Measurements from ENCODE around the gene CMC2.

The CMC2 gene

DNA sequence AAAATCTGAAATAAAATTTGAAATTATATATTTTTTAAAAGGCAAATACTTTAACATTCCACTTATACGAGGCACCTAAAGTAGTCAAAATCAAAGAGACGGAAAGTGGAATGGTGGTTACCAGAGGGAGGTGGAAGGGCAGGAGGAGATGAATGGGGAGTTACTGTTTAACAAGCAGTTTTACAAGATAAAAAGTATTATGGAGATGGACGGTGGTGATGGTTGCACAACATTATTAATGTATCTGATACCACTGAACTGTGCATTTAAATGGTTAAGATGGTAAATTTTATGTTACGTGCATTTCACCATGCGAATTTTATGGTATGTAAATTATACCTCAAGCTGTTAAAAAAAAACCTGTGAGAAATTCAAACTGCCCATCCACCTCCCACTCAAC lies 5.4 kb downstream of the CMC2 start:
- DNase-seq, result no peak

DNA sequence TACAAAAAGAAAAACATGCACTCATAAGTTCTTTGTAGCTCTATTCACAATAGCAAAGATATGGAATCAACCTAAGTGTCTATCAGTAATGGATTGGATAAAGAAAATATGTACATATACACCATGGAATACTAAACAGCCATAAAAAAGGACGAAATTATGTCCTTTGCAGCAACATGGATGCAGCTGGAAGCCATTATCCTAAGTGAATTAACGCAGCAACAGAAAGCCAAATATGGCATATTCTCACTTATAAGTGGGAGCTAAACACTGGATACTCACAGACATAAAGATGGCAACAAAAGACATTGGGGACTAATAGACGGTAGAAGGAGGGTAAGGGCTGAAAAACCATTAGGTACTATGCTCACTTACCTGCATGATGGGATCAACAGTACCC lies 5.8 kb downstream of the CMC2 start:
- no peak for DNase-seq

DNA sequence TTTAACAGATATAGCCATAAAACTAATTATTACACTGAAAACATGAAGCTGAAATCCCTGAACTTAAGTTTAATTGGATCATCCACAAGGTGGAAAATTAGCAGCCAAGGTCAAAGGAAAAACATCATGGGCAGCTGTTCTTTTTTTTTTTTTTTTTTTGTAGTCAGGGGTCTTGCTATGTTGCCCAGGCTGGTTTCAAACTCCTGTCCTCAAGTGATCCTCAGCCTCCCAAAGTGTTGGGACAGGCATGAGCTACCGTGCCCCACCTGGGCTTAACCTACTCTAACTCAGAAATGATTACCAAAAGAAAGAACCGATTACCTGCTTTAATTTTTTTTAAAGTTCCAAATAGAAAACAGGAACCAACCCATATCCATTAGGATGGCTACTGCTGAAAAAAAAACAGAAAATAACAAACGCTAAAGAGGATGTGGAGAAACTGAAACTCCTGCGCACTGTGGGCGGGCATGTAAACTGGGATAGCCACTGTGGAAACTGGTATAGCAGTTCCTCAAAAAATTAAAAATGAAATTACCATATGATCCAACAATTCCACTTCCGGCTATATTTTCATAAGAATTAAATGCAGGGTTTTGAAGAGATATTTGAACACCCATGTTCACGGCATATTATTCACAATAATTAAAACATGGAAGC lies 8.6 kb downstream of the CMC2 start:
- DNase-seq, result no peak

DNA sequence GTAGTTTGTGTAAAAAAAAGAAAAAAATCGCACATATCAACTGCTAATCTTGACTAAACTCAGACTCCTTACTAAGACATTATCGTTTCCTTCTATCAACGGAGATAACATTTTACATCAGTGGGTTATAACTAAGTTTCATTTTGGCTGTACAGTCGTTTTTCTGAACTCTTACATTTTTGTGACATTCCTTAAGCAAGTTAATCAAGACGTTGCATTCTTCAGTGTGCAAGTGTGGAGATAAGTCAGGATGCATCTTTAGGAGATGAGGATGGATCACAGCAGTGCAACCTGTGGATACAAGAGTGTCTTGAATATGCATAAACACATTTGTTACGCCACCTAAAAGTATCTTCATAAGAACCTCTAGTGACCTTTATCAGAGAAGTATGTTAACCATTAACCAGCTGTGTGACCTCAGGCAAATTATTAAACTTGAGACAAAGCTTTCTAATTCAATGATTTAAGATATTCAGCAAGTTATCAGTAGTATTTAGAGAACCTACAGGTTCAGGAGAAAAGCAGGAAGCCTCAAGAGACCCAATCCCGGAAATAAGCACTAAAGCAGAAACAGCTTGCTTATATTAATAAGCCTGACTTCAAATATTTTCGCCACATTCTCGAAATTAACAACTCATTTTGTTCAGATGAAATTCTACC lies 9.4 kb downstream of the CMC2 start:
- DNase-seq, result no peak

DNA sequence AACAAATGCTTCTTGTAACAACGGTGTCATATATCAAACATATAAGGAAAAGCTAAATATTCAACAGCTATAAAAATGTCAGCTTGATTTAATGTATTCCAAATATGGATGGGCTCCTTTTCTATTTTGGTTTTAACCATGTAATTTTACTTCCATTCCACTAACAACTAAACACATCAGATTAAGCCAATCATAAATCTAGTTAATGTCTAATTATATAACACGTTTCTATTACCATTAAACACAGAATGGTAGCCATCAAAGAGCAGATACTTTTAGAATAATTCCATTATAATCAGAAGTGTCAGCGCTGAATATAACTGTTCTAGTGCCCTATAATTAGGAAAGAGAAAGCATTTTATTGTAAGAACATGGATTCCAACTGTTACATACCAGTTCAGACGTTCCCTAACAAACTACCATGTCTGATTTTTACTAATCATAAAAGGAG lies 10.0 kb downstream of the CMC2 start:
- DNase-seq, result no peak

DNA sequence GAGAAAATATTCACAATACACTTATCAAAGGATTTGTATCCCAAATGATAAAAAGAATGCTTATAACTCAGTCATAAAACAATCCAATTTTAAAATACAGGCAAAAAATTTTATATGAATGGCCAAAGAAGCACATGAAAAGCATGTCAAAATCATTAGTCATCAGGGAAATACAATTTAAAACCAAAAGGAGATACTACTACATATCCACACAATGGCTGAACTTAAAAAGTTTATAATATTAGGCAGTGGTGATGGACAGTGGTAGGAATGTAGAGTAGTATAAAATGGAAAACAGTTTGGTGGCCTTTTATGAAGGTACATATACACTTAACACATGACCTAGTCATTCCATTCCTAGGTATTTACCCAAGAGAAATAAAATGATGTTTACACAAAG lies 12.2 kb downstream of the CMC2 start:
- DNase-seq, result no peak

DNA sequence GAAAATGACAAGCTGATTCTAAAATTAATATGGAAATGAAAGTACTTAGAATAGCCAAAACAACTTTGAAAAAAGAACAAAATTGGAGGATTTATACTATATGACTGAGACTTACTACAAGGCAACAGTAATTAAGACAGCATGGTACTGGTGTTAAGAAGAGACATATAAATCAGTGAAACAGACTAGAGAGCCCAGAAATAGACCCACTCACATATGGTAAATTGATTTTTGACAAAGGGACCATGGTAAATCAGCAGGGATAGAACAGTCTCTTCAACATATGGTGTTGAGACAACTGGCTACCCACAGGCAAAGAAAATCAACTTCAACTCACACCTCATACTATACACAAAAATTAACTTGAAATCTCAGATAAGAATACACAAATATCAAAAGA lies 12.9 kb downstream of the CMC2 start:
- DNase-seq, result no peak

DNA sequence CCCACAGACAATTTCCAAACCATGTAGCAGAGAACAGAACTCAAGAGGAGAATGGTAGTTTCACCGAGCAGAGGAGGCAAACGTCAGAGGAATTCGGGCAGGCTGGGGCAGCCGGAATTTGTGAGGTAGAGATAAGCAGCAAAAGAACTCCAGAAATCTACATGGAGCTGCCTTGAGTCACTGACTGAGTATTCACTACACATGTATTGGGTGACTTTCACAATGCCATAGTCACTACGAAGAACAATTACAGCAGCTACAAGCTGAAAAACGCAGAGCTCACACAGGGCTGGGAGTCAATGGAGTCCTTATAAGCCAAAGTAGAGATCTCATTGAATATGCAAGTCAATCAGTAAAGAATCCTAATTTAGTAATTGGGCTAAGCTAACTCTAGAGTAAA lies 13.4 kb downstream of the CMC2 start:
- no peak for DNase-seq

DNA sequence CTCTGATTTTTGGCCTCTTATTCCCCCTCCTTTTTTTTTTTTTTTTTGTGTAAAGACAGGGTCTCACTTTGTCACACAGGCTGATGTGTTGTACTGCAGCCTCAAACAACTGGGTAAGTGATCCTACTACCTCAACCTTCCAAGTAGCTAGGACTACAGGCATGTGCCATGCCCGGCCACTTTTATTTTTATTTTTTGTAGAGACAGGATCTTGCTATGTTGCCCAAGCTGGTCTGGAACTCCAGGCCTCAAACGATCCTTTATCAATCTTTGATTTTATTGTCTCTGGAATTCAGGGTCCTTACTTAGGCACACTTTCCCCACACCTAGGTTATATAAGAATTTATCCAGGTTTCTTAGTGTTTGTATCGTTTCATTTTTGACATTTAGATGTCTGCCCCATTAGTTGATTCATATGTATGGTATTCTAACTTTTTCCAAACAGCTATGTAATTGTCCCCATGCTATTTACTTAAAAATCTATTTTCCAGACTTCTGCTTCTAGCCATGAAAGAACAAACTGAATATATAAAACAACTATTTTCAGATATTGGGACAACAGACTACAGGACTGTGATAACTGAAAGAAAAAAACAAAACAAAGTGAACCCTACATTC lies 13.9 kb downstream of the CMC2 start:
- no peak for DNase-seq

DNA sequence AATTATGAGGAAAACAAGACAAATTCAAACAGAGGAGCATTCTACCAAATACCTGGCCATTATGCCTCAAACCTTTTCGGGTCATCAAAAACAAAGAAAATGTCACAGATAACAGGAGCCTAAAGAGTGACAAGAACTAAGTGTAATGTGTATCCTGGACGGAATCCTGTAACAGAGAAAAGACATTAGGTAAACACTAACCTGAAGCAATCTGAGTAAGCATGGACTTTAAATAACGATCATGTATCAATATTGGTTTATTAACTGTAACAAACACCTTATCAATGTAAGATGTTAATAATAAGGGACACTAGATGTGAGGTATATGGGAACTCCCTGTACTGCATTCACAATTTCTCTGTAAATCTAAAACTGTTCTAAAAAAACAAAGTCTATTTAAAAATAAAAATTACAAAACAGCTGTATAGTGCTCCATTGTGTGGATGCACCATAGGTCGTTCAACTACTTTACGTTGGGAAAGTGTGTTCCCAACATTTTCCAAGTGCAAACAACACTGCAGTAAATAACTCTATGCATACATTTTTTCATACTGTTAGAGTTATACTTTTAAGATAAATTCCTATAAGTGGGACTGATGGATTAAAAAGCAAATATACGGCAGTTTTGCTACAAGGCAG lies 14.8 kb downstream of the CMC2 start:
- no peak for DNase-seq

DNA sequence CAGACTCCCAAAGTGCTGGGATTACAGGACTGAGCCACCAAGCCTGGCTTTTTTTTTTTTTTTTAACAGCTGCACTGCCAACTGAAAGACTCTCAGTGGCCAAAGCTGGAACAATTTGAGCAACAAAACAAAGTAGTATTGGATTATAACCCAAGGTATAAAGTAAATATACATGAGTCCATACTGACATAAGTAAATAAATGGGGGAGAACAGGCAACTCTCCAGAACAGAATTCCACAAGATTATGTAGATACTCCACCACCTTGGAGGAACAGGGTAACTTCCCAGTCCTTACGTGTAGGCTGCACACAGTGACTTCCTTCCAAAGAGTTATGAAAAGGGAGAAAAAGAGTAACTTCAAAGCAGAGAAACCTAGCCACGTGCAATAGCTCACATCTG lies 15.7 kb downstream of the CMC2 start:
- DNase-seq, result no peak

DNA sequence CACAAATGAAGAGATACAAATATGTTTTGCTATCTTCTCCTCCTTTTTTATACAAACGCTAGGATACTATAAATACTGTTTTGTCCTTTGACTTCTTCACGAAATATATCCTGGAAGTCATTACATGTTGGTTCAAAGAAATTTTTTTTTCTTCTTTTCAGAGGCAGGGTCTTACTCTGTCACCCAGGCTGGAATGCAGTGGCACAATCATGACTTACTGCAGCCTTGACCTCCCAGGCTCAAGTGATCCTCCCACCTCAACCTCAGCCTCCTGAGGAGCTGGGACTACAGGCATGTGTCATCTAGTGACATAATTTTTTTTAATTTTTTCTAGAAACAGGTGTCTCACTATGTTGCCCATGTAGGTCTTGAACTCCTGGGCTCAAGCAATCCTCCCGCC lies 16.1 kb downstream of the CMC2 start:
- no peak for DNase-seq

DNA sequence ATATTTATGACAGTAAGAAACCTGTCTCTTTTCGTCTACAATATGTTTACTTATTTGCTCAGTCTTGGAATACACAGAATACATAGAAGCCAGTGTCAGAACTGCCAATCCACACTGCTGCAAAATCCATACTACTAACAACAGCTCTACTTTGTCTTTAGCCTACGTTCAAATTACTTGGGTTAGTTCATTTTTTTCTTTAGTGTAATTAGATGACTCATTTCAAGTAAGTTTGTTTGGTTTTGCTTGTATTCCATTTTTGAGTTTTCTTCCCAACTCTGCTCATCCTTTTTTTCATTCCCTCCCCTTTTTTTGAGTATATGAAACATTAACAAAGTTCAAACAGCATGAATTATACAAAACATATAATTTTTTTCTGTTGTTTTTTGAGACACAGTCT lies 16.9 kb downstream of the CMC2 start:
- DNase-seq, result no peak

DNA sequence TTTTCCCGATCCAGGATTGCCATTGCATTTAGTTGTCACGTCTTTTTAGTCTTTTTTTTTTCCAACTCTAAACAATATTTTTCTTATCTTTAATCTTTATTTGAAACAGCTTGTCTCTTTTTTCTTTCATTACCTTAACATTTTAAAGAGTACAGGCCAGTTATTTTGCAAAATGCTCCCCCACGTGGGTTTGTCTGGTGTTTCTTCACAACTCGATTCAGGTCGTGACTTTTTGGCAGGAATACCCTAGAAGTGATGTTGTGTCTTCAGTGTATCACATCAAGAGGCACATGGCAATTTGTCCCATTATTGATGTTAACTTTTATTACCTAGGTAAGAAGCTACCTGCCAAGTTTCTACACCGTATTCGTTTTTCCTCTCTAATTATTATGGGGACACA lies 17.9 kb downstream of the CMC2 start:
- DNase-seq, result no peak

DNA sequence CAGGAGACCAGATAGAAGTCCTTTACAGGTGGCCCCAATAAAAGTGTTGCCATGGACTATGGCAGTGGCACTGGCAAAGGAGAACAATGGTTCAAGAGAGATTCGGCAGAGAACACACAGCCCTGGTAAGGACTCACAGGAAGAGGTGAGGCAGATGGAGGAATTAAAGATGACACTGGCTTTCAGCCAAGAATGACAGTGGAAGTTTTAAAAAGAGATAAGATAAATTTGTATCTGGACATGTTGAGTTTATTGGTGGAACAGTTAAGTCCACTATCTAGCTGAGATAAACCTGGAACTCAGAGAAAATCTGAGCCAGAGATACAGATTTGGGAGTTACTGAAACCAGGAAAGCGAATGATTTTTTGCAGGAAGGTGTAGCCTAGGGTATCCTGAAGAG lies 20.1 kb downstream of the CMC2 start:
- no peak for DNase-seq

DNA sequence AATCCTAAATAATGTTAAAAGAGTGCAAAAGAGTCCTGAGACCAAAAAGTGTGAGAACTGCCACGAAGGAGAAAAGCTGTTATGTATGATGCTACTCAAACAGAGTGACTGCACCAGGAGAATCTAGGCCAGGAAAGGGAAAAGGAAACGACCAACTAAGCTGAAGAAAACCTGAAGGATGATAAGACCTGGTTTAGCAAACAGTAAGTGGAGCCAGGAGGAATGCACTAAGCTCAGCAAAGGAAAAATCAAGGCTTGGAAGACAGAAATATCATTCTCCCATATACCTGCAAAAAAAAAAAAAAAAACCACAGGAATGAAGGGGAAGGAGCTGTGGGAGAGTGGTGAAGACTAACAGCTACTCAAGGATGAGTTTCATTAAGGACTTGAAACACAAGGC lies 21.1 kb downstream of the CMC2 start:
- DNase-seq, result no peak

DNA sequence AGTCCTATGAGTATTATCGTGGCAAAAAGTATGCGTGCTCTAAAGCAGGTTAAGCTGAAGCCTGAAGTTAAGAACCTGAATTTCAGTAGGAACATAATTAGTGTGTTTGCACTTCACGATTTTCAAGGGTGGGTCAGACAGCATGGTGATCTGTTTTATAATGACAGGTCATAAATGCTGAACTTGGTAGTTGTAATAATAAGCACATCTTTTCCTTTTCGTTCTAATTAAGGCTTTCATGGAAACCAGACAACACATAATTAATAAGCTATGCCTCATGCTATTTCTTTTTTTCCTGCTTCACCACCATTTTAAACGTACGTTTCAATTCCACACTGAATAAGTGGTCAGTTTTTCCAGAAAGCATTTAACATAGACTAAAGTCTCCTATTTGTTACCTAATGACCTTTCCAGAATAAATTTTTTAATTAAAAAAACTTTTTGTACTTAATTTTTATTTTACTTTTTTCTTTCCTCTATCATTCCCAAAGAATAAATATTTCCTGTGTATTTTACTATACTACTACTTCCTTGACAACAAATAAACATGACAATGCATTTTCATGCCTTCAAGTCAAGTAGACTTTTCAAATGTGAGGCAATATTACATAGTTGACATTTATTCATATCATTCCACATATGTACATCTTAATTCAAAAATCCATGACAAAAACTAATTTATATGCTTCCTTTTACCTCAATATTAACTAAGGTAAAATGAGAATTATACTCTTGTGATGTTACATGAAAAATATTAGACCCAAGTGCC lies 22.4 kb downstream of the CMC2 start:
- no peak for DNase-seq

DNA sequence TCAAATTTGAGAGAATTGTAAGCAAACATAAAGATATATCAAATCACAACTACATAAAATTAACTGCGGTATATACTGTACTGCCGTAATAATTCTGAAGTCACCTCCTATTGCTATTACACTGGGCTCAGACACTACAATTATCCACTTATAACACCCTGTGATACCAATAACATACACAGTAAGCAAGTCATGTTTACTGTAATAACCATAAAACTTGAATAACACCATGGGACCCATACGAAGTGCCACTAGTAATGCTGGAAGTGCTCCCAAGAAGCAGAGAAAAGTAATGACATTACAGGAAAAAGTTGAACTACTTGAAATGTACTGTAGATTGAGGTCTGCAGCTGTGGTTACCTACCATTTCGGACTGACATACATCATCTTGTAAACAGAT lies 24.0 kb downstream of the CMC2 start:
- DNase-seq, result no peak

DNA sequence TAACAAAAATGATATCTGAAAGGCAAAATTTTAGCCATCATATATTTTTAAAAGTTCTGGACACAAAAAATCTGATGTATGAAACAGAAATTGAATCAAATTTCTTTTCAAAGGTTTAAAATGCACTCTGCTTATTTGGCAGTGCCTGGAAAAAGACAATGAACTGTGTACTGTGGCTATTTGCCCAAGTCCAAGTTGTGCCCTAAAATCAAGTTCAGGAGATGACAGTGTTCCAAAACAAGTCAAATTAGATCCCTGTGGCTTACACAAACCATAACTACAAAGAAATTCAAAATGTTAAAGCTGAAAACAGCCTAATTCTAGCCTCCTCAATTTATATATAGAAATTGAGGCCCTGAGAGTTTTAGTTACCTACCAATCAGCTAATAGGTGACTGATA lies 25.6 kb downstream of the CMC2 start:
- no peak for DNase-seq

DNA sequence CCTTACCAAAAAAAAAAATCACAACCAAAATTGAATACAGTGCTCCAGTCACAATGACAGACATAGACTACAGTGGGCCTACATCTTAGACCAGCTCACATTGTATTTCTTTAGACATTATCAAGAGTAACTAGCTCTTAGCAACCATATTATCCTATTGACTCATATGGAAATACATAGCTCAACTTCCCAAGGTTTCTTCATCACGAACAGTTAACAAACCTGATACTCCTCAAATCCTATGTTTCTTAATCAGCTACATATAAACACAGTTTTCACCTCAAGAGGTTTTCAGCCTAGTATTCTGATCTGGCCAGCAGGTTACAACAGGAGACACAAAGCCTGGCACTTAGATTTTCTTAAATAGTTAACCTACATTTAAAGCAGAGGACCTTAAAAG lies 29.7 kb downstream of the CMC2 start:
- DNase-seq, result no peak

DNA sequence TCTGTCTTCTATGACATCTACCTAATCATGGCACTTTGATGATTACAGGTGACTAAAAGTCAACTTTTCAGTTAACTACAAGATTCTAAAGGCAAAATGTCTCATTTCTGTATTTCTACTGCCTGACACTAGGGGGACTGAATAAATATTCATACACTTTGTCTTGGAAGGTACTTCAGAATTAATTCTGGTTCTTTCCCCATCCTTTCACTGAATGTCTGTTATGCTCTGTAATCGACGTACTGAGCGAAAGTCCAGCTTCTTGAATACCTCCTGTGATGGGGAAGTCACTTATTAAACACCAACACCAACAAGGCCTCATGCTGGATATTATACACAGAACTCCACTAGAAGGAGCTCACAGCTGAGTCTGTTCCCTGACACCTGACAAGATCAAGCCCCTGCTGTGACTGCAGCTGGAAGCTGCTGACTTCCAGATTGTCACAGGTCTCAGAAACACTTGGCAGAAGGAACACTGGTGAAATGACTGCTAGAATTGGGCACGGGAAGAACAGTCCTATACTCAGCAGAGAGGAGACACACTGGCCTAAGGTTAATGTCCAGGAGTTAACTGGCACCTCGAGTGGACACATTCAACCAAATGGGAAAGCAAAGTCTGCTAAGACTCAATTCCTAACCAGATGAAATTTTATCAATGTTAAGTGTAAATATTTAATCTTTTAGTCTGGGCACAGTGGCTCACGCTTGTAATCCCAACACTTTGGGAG lies 31.9 kb downstream of the CMC2 start:
- DNase-seq, result no peak

DNA sequence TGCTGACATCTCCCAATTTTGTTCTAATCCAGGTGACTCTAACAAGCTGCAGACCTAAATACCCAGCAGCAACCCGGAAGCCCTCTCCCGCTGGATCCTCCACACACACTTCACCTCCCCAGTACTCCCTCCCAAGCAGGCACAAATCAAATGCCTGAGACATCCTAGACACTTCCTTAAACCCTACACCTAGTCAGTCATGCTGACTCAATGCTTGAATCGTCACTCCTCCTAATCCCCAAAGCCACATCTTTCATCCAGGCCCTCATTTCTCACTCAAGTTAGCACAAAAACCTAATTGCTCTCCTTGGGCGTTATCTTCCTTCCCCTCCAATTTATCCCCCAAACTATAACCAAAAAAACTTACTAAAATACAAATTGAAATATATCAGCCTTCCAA lies 32.7 kb downstream of the CMC2 start:
- DNase-seq, result no peak

DNA sequence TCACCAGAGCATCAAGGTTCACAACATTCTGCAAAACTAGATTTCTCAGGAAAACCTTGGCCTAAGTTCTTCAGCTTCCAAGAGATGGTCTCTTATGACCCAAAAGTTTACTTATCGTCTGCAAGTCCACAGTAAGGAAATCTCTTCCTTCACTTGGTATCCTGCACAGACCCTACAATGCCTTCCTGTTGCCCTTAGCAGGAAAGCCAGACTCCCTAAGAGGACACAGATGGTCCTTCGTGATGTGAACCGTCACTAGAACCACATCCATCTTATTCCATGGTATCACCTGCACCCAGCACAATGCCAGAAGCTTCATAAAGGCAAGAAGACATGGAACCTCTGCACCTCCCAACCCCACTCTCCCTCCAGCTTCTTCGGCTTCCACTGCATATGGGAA lies 34.1 kb downstream of the CMC2 start:
- DNase-seq, result no peak
